Measurements from ENCODE around the gene IL1RL2. TPM values are rescaled to one million over a fixed set of nuclear protein-coding genes. Genes with fewer than 3 reads are reported as not detected.
A peak's percentile ranks its signal among the peaks of the same experiment; 100 is the strongest.

IL1RL2 gene
- total RNA-seq, 1 donor, result not detected

DNA sequence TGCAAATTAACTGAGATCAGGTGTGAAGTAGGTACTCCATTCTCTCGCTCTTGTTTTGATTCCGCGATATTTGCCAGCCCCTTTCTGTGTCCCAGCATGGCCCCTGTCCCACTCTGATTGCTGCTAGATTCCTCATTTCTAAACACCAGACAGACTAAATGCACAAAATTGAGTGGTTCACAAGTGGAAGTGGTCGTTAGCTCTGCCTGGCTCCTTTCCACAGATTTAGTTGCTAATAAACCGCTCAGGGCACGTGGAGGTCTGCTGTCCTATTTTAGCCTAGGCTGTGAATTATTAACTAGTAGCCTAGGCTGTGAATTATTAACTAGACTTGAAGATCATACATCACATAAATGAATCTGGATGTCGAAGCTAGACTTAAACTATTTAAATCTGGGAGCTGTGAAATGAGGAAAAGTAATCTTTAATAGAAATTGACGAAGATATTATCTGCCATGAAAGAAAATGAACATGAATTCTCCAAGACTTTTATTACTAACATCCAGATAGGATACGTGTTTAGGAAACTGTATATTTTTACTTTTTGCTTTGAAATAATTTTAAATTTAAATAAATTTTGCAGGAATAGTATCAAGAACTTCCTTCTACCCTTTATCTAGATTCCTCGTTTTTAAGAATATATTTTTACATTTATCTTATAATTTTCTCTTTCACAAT lies 3.7 kb downstream of the IL1RL2 start:
- no peak for DNase-seq (ENCODE audit: low read depth in 2 of 3, low spot score in 2 of 3)

DNA sequence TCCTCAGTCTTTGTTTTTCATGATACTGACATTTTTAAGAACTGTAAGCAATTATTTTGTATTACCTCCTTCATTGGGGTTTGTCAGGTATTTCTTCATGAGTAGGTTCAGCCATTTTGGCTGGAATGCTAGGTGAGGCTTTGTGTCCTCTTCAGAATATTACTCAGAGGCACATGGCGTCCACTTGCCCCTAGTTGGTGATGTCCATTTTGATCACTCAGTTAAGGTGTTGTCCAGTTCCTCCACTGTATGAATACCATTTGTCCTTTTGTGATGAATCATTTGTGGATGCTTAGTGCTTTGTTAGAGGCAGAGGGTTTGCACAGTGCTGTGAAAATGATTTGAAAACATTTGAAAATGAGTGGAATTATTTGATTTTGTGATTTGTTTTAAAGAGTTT lies 4.7 kb downstream of the IL1RL2 start:
- no peak for DNase-seq (ENCODE audit: low read depth in 2 of 3, low spot score in 2 of 3)

DNA sequence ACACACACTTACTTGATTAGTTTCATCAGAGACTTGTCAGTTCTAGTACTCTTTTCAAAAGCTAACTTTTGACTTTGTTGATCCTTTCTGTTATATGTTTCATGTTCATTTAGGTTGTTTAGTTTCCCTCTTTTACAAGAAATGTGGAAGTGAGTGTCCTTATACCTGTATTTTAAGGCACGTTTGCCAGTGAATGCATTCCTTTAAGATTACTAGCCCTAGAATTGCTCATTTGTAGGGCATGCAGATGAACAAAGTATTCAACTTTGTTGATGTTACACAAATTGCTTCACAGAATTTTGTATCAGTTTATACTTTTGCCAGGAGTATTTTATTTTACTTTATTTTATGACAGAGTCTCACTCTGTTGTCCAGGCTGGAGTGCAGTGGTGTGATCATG lies 6.3 kb downstream of the IL1RL2 start:
- DNase-seq (ENCODE audit: low read depth in 2 of 3, low spot score in 2 of 3), result no peak

DNA sequence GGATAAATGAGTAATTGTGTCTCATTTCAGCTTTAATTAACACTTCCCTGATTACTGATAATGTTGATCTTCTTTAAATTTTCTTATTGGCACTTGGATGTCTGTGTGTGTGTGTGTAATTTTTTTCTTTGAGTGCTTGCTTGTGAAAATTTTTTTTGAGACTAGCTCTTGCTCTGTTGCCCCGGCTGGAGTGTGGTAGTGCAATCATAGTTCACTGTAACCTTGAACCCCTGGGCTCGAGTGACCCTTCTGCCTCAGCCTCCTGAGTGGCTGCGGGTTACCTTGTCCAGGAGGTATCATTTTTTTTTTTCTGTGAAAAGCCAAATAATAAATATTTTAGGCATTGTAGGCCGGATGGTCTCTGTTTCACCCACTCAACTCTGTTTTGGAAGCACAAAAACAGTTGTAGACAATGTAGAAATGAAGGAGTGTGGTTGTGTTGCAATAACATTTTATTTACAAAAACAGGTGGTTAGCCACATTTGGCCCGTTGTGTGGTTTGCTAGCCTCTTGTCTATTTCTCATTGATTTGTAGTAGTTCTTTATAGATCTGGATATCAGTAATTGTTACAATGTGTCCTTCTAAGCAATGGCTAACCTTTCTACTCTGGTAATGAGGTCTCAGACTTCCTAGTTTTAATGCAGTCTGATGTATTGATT lies 7.9 kb downstream of the IL1RL2 start:
- no peak for DNase-seq (ENCODE audit: low read depth in 2 of 3, low spot score in 2 of 3)

DNA sequence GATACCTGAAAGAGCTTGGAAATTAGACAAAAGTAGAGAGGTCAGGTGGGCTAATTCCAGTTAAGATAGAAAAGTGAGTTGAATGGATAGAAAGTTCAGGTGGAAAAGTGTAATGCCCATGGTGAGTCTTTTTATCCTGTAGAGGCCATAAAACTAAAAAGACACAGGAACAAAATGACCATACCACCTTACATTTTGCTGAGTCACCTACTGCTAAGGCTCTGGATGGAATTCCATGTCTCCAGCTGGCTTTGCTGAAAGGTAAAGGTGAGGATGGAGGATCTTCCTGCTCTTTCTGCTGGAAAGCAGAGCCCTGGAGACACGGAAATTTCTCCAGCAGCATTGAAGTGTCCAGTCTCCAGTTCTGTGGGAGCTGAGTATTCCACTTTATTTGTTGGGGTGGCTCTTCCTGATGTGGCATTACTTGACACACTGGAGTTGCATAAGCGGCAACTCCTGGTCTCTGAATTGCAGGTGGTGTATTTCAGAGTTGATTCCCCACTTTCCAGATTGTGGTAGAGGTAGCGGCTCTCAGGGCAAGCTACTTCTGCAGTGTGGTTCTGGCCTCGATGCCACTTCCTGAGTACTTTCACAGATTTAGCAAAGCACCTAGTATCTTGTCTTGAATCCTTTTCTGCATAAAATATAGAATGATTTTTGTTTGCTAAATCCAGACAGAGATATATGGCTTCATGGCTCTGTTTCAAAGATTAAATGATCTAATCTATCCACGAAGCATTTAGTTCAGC lies 10.7 kb downstream of the IL1RL2 start:
- no peak for DNase-seq (ENCODE audit: low read depth in 2 of 3, low spot score in 2 of 3)

DNA sequence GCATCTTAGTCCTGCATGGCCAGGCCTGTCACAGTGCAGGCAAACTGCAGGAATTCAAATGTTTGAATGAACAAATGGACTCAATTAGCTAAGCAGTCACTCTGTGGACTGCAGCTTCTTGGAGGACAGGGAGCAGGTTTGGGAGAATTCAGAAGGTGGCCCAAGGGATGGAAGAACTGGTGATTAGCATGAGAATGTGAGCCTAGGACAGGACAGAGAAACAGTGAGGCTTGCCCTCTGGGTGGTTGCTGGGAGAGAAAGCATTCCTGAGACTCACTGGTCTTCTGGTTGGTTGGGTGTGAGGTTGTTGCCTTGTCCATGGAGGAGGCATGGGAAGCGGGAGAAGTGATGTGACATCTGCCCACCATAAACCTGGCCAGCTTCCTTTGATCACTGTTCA lies 13.7 kb downstream of the IL1RL2 start:
- no peak for DNase-seq (ENCODE audit: low read depth in 2 of 3, low spot score in 2 of 3)

DNA sequence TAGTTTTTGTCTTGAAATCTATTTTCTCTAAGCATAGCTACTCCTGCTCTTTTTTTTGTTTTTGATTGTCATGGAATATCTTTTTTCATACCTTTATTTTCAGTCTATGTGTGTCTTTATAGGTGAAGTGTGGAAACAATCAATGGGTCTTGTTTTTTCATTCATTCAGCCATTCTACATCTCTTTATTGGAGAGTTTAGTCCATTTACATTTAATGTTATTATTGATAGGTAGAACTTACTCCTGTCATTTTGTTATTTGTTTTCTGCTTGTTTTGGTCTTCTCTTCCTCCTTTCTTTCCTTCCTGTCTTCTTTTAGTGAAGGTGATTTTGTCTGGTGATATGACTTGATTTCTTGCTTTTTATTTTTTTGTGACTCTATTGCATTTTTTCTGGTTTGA lies 17.8 kb downstream of the IL1RL2 start:
- DNase-seq (ENCODE audit: low read depth in 2 of 3, low spot score in 2 of 3), result no peak

DNA sequence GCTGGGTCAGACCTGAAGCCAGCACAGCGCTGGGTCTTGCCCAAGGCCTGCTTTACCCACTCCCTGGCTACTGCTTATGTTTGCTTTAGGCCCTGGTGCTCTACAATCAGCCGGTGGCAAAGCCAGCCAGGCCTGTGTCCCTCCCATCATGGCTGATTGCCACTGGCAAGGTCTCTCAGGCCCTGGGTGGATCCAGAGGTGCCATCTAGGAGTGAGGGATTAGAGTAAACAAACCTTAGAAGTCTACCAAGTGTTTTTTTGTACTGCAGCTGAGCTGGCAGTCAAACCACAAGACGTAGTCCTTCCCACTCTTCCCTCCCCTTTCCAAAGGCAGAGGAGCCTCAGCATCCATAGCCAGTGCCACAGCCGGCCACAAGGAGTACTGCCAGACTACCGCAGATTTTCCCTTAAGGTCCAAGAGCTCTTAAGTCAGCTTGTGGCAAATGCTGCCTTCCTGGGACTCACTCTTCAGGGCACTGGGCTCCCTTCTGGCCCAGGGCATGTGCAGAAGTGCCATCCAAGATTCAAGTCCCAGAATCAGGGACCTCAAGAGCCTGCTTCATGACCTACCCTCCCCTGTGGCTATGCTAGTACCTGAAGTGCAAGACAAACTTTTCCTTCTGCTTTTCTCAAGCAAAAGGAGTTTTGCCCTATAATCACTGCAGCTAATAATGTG lies 20.0 kb downstream of the IL1RL2 start:
- DNase-seq (ENCODE audit: low read depth in 2 of 3, low spot score in 2 of 3), result no peak

DNA sequence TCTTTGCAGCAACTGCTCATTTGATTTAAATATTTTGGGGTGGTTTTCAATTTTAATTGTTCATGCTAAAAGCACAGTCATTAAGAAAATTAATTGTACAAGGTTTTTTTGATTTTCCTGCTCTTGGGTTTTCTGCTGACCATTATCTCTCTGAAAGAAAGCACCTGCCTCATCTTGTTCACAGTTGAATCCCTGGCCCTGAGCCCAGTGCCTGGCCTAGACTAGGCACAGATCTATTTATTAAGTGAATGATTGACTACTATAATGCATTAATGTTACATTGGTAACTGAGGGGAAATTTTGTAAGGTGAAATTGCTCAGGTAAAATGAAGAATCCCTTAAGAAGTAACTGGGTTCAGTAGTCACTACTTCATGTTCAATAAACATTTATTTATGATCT lies 22.0 kb downstream of the IL1RL2 start:
- no peak for DNase-seq (ENCODE audit: low read depth in 2 of 3, low spot score in 2 of 3)

DNA sequence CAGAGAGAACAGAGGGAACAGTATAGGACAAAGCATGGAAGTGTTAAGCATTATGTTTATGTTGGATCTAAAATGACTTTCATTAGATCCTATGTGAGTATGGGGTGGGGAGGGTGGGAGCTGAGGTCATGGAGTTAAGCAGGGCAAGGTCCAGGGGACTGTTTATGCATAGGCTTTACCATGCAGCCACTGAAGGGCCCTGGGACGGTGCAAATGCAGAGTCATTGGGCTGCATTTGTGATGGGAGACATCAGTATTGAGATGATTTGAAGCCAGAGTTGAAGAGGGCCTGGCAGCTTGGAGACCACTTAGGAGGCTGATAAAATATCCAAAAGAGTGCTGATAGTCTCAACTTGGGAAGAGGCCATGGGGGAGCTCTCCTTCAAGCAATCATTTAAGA lies 22.7 kb downstream of the IL1RL2 start:
- no peak for DNase-seq (ENCODE audit: low read depth in 2 of 3, low spot score in 2 of 3)

DNA sequence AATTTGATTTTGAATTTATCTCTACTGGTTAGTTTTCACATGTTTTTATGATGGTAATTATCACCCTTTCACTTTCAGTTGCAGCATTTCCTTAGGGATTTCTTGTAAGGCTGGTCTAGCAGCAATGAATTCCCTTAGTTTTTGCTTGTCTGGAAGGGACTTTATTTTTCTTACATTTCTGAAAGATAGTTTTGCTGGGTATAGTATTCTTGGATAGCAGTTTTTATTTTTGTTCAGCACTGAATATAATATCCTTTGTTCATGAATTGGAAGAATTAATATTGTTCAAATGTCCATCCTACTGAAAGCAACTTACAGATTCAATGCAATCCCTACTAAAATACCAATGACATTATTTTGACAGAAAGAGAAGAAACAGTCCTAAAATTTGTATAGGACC lies 30.2 kb downstream of the IL1RL2 start:
- no peak for DNase-seq (ENCODE audit: low read depth in 2 of 3, low spot score in 2 of 3)

DNA sequence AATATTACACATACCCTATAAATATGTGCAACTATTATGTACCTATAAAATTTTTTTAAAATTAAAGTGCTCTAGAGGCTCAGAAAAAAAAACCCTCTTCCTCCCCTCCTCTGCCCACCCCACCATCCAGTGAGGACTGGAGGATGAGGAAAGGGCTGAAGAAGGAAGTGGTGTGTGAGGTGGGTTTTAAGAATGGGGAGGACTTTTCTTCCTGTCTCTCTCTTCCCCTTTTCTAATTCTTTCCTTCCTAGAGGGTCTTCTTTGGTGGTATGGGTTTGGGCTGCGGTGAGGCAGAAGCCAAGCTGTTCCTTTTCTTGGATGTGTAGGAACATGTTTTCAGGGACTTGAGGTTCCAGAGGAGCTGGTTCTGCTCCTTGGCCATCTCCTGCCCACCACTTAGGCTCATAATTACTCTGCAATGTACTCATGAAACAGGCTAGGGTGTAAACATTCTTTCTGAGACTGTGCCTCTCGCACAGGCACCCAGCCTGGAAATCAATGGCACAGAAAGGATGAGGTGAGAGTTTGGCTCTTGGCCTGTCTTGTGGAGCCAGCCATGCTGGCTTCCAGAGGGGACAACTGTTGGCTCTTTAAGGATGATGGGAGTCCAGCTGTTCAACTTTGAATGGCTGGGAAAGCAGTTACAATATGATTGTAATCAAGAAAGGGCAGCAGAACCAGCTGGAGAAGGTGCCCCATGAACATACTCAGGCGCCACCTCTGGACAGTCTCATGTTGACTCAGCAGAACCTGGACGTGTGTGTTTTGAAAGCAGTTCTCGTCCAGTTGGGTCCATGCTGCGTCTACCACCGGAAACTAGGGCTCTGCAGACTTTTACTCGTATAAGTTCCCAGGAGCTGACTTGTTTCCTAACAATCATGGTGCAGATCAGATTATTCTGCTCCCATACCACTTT lies 38.3 kb downstream of the IL1RL2 start:
- peak in 1 of 3 donors; percentile 26 for DNase-seq (ENCODE audit: low read depth in 2 of 3, low spot score in 2 of 3)

DNA sequence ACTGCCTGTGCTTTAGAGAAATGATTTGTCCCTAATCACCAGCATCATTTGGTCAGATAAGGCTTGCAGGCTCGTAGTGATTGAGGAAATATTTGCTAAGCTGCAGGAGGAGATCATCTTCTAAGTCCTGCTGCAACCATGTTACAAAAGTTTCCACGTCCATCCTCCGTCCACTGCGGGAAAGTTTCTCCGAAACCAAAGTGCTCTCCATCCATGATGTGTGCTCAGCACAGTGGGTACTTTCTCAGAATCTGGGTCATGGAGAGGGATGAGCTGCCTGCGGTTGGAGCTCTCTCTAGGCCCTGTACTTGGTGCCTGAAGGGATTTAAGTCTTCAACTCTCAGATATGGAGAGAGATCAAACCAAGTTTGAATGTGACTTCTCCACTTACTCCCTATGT lies 39.3 kb downstream of the IL1RL2 start:
- DNase-seq (ENCODE audit: low read depth in 2 of 3, low spot score in 2 of 3), result no peak

DNA sequence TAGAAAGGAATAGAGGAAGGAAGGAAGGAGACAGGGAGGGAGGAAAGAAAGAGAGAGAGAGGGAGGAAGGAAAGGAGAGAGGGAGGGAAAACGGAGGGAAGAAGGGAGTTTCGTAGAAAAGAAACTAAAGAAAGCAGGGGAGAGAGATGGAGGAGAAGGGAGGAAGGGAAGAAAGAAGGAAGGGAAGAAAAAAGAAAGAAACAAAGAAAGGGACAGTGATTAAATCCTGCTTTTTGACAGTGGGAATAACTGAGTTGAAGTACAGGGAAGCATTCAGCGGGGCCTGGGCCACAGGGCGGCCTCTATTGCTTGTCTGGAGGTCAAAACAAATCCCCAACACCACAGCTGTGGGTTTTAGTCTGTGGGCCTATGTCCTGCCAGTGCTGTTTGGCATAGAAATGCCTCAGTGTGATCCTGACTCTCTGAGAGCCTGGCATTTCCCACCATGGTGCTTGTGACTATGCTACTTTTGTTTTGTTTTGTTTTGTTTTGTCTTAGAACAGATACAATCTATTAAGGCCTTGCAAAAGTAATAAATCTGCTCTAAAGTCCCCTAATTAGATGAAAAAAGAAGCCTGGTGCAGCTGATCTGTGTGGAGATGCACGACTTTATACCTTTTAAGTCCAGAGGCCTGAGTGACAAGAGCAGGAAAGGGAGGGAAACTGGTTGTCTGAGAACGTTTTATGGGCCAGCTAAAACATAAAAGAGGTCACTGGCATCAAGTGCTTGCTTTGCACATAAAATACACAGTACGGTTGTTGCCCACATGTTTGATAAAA lies 40.0 kb downstream of the IL1RL2 start:
- DNase-seq (ENCODE audit: low read depth in 2 of 3, low spot score in 2 of 3), result no peak

DNA sequence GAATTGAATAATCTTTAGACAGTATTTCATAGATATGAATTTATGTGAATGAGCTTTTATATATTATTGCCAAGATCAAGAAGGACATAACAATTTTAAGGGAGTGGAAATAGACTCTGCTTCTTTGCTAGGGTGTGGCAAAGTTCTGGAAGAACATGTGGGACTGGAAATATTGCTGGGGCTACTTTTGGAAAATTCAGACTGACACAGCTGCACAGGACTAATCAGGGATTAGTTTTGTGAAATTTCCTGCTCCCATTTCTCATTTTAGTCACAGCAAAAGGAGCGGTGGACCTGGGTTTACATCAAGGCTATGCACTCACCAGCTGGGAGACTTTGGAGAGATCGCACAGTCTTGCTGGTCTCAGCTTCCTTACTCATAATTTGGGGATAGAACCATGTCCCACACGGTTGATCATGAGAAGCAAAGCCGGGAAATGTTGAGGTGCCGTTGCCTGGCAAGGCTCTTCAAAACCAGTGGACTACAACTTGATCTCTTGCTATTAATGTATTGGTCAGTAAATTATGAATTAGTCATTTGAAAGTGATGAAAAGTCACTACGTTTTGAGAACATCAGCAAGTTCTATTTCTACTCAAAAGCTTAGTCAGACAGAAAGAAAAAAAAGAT lies 42.4 kb downstream of the IL1RL2 start:
- DNase-seq (ENCODE audit: low read depth in 2 of 3, low spot score in 2 of 3), result no peak

DNA sequence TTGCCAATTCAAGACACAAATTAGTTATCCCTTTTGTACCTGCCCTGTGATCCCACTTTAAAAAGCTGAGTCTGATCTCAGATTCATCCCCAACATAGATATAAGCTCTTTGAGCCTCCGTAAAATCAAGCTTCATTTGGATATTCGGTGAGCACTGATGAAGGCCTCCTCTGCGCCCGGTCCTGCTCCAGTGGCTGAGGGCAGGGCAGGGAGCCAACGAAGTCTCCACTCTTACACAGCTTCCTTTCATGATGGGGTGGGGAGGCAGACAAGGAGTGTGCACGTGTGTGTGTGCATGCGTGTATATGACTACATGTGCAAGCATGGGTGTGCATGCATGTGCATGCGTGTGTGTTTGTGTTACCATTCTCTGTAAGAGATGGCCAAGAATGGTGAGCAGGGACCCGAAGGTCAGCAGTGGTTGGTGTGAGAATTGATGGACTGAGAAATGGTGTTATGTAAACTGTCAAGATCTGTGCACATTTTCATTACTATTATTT lies 43.6 kb downstream of the IL1RL2 start:
- DNase-seq (ENCODE audit: low read depth in 2 of 3, low spot score in 2 of 3), result no peak

DNA sequence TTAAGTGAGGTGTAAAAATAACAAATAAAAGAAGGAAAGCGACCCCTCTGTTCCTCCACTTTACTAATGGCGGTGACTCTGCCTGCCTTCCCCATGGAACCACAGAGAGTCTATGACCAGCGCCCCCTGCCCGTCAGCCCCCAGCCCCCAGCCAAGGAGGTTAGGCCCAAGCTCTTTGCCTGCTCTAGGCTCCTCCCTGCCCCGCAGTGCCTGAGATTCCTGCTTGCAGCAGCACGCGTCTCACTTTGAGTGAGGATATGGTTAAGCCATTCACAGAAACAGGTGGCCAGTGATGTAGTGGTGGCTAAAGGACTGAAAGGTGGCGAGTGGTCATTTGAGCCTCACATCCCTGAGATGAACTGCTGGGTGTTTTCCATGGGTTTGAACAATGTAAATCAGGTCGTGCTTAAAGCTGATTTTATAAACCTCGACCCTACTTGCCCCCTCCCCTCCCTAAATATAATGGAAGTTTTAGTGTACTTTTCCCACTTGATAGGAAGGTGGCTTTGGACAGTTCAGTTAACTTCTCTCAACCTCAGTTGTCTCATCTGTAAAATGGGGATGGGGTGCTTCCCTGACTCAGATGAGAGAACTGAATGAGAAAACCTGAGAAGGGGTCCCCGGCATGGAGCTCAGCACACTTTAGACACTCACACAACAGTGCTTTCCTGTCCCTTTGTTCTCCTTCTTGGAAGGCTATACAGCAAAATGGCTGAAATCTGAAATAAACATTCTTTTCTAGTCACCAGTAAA lies 46.5 kb downstream of the IL1RL2 start:
- DNase-seq (ENCODE audit: low read depth in 2 of 3, low spot score in 2 of 3), result no peak

DNA sequence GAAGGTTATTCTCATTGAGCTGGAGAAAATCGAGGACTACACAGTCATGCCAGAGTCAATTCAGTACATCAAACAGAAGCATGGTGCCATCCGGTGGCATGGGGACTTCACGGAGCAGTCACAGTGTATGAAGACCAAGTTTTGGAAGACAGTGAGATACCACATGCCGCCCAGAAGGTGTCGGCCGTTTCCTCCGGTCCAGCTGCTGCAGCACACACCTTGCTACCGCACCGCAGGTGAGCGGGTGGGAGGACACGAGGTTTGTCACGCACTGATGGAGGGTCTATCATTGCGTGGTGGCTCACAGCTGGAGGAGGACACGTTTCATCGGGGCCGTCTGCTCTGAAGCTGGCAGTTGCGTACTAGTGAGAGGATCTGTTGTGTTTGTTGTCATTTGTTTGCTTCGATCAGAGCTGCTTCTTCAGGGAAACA lies 48.2 kb downstream of the IL1RL2 start:
- peak in 1 of 3 donors; percentile 19 for DNase-seq (ENCODE audit: low read depth in 2 of 3, low spot score in 2 of 3)

Data from hematopoietic multipotent progenitor cell (in vitro differentiated cells).